ENCODE results near the gene PDE4D. TPM values are rescaled to one million over a fixed set of nuclear protein-coding genes. Genes with fewer than 3 reads are reported as not detected.

Gene PDE4D
- total RNA-seq, 4 donors from 2014 or later = 6.7 to 21.0 (median 15.0) TPM

GRCh38 chr5:59798862-59799667, 94.5 kb downstream of the PDE4D start:
- intact Hi-C loops (cut with DNase I; ENCODE audit: low total_unique reads) = no loop called here
- no peak for TF ChIP-seq CTCF (IDR thresholded peaks at IDR 0.05)
- no peak for TF ChIP-seq POLR2A (IDR thresholded peaks at IDR 0.05)
- no peak for DNase-seq (ENCODE audit: low spot score in 2 of 2)
- 12 to 14% methylated on average over 5 of the region's 5 CpGs for WGBS, 2 donors
- H3K4me3 ChIP-seq (ENCODE audit: low read depth, poor library complexity, severe bottlenecking) = no peak overlapping the region

- 80 to 88% methylated on average over 4 of the region's 4 CpGs for whole genome bisulfite sequencing, 2 donors
Measured at GRCh38 chr5:59795141-59795540, 98.4 kb downstream of the PDE4D start.

GRCh38 chr5:59792983-59793585, 100.4 kb downstream of the PDE4D start:
- intact Hi-C loops (cut with DNase I; ENCODE audit: low total_unique reads) = no loop called here
- no peak for TF ChIP-seq POLR2A (IDR thresholded peaks at IDR 0.05)
- TF ChIP-seq CTCF (IDR thresholded peaks at IDR 0.05) = no peak
- no peak overlapping the region for H3K4me3 ChIP-seq (ENCODE audit: low read depth, poor library complexity, severe bottlenecking)
- DNase-seq (ENCODE audit: low spot score in 2 of 2) = no peak
- 50 to 60% methylated on average over 6 of the region's 6 CpGs for WGBS, 2 donors

More at GRCh38 chr5:59795141-59795540, 98.4 kb downstream of the PDE4D start:
- no peak overlapping the region for H3K4me3 ChIP-seq (ENCODE audit: low read depth, poor library complexity, severe bottlenecking)
- no peak for DNase-seq (ENCODE audit: low spot score in 2 of 2)
- TF ChIP-seq POLR2A (IDR thresholded peaks at IDR 0.05) (no peak), CTCF (IDR thresholded peaks at IDR 0.05) (no peak)
- intact Hi-C loops (cut with DNase I; ENCODE audit: low total_unique reads) = no loop called here

- H3K4me3 ChIP-seq (ENCODE audit: low read depth, poor library complexity, severe bottlenecking) = no peak overlapping the region
- no peak for DNase-seq (ENCODE audit: low spot score in 2 of 2)
- 81% methylated on average over 3 of the region's 3 CpGs for WGBS, 2 donors
- intact Hi-C loops (cut with DNase I; ENCODE audit: low total_unique reads) = no loop called here
- no peak for TF ChIP-seq POLR2A (IDR thresholded peaks at IDR 0.05)
Measured at GRCh38 chr5:59791617-59792016, 101.9 kb downstream of the PDE4D start.

- no peak for DNase-seq (ENCODE audit: low spot score in 2 of 2)
- intact Hi-C loops (cut with DNase I; ENCODE audit: low total_unique reads) = no loop called here
- 57 to 64% methylated on average over 9 of the region's 9 CpGs for WGBS, 2 donors
- TF ChIP-seq POLR2A (IDR thresholded peaks at IDR 0.05) (no peak), CTCF (IDR thresholded peaks at IDR 0.05) (no peak)
- H3K4me3 ChIP-seq (ENCODE audit: low read depth, poor library complexity, severe bottlenecking) = no peak overlapping the region
Measured at GRCh38 chr5:59790776-59791475, 102.6 kb downstream of the PDE4D start.

DNA sequence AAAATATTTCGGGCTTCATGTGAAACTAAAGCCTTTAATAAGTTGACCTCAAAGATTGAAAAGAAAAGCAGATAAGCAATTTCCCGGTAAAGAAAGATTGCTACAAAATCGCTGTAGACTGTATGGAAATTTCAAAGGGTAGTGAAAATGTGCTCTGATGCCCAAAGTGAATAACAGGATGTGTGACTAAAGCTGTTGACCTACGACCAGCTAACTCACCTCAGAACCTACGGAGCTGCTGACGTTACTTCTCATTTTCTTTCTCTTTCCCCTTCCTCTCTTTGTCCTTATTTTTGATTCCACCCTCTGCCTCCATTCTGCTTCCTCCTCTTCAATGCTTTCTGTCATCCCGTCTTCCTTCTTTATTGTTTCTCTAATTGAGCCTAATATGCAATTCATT, 103.2 kb downstream of the PDE4D start:
- 65 to 66% methylated on average over 7 of the region's 7 CpGs for WGBS, 2 donors
- intact Hi-C loops (cut with DNase I; ENCODE audit: low total_unique reads) = no loop called here
- DNase-seq (ENCODE audit: low spot score in 2 of 2) = no peak
- H3K4me3 ChIP-seq (ENCODE audit: low read depth, poor library complexity, severe bottlenecking) = no peak overlapping the region
- TF ChIP-seq CTCF (IDR thresholded peaks at IDR 0.05) = no peak
- TF ChIP-seq POLR2A (IDR thresholded peaks at IDR 0.05) = no peak
